Activated T-helper 1 cell treated with anti-CD3 and anti-CD28 coated beads, Interleukin-12 subunit alpha, Interleukin-12 subunit beta, Interleukin-2, Interleukin-4 antibody, amounts not matched to agents 30 ng/mL and 10 ng/mL and 1 ng/mL, durations not matched to agents 14 hours and 24 hours and 36 hours (primary cell): ENCODE results near the gene P2RX5. TPM values are rescaled to one million over a fixed set of nuclear protein-coding genes. Genes with fewer than 3 reads are reported as not detected.
A peak's percentile ranks its signal among the peaks of the same experiment; 100 is the strongest.
"Not testable (repeated sequence)": the region's sequence is repeated elsewhere in the genome, so short reads cannot be mapped to it uniquely, and the experiment has no call there.

Source experiments
- DNase-seq: peaks from one replicate; pipeline ENCODE4 v3.0.0; 2021; ENCODE audit warnings: low spot score
- H3K27ac Mint-ChIP-seq: one replicate; pipeline ENCODE4 v1.8.0; 2021; ENCODE audit warnings: mild to moderate bottlenecking, mixed read lengths
- H3K27me3 Mint-ChIP-seq: one replicate; pipeline ENCODE4 v1.8.0; 2022; ENCODE audit warnings: mild to moderate bottlenecking, moderate library complexity, mixed read lengths; ENCODE audit not compliant: insufficient read depth
- H3K36me3 Mint-ChIP-seq: one replicate; pipeline ENCODE4 v1.8.0; 2021; ENCODE audit warnings: low read depth, mixed read lengths
- H3K4me1 Mint-ChIP-seq: one replicate; pipeline ENCODE4 v1.8.0; 2021; ENCODE audit warnings: low read depth, mixed read lengths
- H3K4me3 Mint-ChIP-seq: one replicate; pipeline ENCODE4 v1.8.0; 2021; ENCODE audit warnings: mild to moderate bottlenecking, moderate library complexity, mixed read lengths
- H3K9me3 Mint-ChIP-seq: one replicate; pipeline ENCODE4 v1.8.0; 2021; ENCODE audit warnings: mixed read lengths
- intact Hi-C: fragments of 100-400 bp; cut with micrococcal nuclease; formaldehyde crosslinking; loops from one replicate; pipeline ENCODE4 v1.15.1; 2024
- total RNA-seq: library from RNA; stranded (reverse); gene quantifications from 2 replicates; pipeline ENCODE4 v1.2.3, GENCODE V29; 2022

P2RX5 gene, protein sequence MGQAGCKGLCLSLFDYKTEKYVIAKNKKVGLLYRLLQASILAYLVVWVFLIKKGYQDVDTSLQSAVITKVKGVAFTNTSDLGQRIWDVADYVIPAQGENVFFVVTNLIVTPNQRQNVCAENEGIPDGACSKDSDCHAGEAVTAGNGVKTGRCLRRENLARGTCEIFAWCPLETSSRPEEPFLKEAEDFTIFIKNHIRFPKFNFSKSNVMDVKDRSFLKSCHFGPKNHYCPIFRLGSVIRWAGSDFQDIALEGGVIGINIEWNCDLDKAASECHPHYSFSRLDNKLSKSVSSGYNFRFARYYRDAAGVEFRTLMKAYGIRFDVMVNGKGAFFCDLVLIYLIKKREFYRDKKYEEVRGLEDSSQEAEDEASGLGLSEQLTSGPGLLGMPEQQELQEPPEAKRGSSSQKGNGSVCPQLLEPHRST
- 133 and 143 TPM in 2 replicates for total RNA-seq

GRCh38 chr17:3695723-3696411 lies at the start of gene P2RX5:
P2RX5 (minus strand) TSS chr17:3696155; CDS start chr17:3696005, 150 bp downstream.
- peaks cover 21% of the 10 kb centered on the region for H3K36me3 Mint-ChIP-seq
- H3K9me3 Mint-ChIP-seq: peaks cover 4% of the 10 kb centered on the region
- intact Hi-C loops: loop anchor here (1.0 to 2.0 kb wide), 3 partner anchors 15 to 27 kb away; partner anchors contain the start of genes EMC6, HASPIN and TAX1BP3
- no peaks in the 10 kb centered on the region for H3K27me3 Mint-ChIP-seq
- H3K4me3 Mint-ChIP-seq: peak within 1 kb of the TSS; percentile 98
- peaks cover 40% of the 10 kb centered on the region for H3K4me1 Mint-ChIP-seq
- H3K27ac Mint-ChIP-seq: peak within 1 kb of the TSS; percentile 93
- peak; percentile 49 for DNase-seq

- Mint-ChIP-seq H3K27ac (no peak overlapping the region), H3K4me3 (no peak overlapping the region), H3K4me1 (peaks cover 29% of the 10 kb centered on the region), H3K27me3 (peaks cover 7% of the 10 kb centered on the region), H3K36me3 (no peaks in the 10 kb centered on the region), H3K9me3 (no peaks in the 10 kb centered on the region)
- DNase-seq: no peak
- intact Hi-C loops: no loop called here
These were observed 49.1 kb upstream of the P2RX5 start for GRCh38 chr17:3745071-3745470.

DNA sequence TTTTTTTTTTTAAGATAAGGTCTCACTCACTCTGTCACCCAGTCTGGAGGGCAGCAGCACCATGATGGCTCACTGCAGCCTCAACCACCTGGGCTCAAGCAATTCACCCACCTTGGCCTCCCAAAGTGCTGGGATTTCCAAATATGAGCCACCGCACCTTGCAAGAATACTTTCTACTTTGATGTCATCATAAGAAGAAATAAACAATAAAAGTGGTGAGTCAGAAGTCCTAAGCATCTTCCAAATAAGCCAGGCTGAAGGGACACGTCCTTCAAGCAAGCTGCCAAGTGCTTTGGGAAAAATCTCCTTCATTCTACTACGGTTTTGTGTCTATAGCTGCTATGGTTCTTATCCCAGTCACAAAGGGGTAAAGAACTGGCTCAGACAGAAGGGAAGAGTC lies 48.1 kb upstream of the P2RX5 start:
- Mint-ChIP-seq H3K27ac (no peak overlapping the region), H3K9me3 (no peaks in the 10 kb centered on the region), H3K4me3 (no peak overlapping the region), H3K36me3 (no peaks in the 10 kb centered on the region), H3K4me1 (peaks cover 33% of the 10 kb centered on the region), H3K27me3 (peaks cover 7% of the 10 kb centered on the region)
- no peak for DNase-seq
- intact Hi-C loops: no loop called here

DNA sequence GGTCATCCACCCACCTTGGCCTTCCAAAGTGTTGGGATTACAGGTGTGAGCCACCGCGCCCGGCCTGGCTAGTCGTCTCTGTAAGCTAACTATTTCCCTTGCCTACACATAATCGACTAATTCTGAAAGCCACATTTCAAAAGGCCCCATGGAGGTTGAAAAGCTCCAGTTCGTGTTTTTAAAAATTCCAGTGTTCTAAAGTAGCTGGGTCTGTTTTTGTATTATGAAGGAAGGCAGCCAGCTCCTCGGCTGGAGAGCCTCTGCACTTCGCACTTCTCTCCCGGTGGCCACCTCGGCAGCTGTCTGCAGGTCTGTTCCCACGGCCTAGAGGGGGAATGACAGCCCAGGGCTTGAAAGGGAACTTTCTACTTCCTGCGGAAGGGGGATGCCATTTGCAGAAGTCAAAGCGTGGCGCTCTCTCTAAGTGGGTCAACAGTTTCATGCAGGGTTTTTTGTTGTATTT lies 44.7 kb upstream of the P2RX5 start:
- peak overlapping the region; percentile 69 for H3K4me3 Mint-ChIP-seq
- peak overlapping the region; percentile 82 for H3K27ac Mint-ChIP-seq
- peaks cover 3% of the 10 kb centered on the region for H3K27me3 Mint-ChIP-seq
- no peaks in the 10 kb centered on the region for H3K9me3 Mint-ChIP-seq
- peaks cover 50% of the 10 kb centered on the region for H3K4me1 Mint-ChIP-seq
- DNase-seq: no peak
- H3K36me3 Mint-ChIP-seq: no peaks in the 10 kb centered on the region
- intact Hi-C loops: no loop called here

DNA sequence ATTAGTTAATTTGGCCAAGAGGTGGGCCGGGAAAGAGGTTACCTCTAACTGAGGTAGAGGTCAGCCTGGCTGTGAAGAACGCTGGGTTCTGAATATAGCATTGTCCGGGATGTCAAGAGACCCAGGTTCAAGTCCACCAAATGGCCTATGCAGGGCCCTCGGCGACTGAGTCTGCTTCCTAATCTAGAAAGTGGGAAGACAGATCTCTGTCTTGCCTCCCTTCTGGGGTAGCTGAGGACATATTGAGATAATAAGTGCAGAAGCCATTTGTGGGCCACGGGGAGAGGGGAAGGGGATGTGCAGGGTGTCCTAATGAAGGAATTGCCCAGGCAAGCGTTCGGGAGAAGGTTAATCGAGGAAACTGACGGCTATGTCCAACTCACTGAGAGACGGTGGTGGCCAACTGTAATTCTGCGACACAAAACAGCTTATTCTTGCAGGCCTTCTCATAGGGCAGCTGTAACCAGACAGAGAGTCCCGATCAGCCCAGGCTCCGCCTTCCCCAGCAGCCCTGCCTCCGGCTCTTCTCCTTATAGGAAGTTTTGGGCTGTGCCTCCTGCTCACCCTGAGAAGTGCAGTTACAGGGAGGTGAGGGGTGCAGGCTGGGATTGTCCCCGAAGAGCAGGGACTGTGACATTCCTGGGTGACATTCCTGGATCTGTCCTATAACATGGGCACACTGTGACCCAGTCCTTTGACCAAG lies 43.6 kb upstream of the P2RX5 start:
- peaks cover 2% of the 10 kb centered on the region for H3K27me3 Mint-ChIP-seq
- no peaks in the 10 kb centered on the region for H3K9me3 Mint-ChIP-seq
- peaks cover 50% of the 10 kb centered on the region for H3K4me1 Mint-ChIP-seq
- H3K27ac Mint-ChIP-seq: peak overlapping the region; percentile 70
- intact Hi-C loops: no loop called here
- no peak for DNase-seq
- no peaks in the 10 kb centered on the region for H3K36me3 Mint-ChIP-seq
- H3K4me3 Mint-ChIP-seq: peak overlapping the region; percentile 21

GRCh38 chr17:3738562-3739295 lies 42.8 kb upstream of the P2RX5 start:
- H3K27ac Mint-ChIP-seq: peak overlapping the region; percentile 67
- peaks cover 50% of the 10 kb centered on the region for H3K4me1 Mint-ChIP-seq
- peaks cover 2% of the 10 kb centered on the region for H3K27me3 Mint-ChIP-seq
- peak; percentile 49 for DNase-seq
- intact Hi-C loops: loop anchor here (1.0 kb wide), 1 partner anchor 53 kb away; no protein-coding TSS in a partner anchor
- no peaks in the 10 kb centered on the region for H3K36me3 Mint-ChIP-seq
- H3K9me3 Mint-ChIP-seq: no peaks in the 10 kb centered on the region
- peak overlapping the region; percentile 21 for H3K4me3 Mint-ChIP-seq

GRCh38 chr17:3735515-3735914 lies 39.6 kb upstream of the P2RX5 start:
- intact Hi-C loops: no loop called here
- no peaks in the 10 kb centered on the region for H3K36me3 Mint-ChIP-seq
- no peak for DNase-seq
- H3K27me3 Mint-ChIP-seq: no peaks in the 10 kb centered on the region
- no peak overlapping the region for H3K27ac Mint-ChIP-seq
- H3K4me1 Mint-ChIP-seq: peaks cover 44% of the 10 kb centered on the region
- no peak overlapping the region for H3K4me3 Mint-ChIP-seq
- no peaks in the 10 kb centered on the region for H3K9me3 Mint-ChIP-seq

DNA sequence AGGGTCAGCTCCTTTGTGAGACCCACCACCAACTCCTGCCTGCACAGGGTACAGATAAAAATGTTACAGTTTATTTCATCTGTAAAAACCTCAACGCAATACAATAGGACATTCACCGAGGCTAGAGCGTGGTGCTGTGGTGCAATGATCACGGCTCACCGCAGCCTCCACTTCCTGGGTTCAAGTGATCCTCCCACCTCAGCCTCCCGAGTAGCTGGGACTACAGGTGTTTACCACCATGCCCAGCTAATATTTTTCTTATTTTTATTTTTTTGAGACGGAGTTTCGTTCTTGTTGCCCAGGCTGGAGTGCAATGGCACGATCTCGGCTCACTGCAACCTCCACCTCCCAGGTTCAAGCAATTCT lies 38.9 kb upstream of the P2RX5 start:
- H3K9me3 Mint-ChIP-seq, DNase-seq, H3K27ac Mint-ChIP-seq, H3K27me3 Mint-ChIP-seq, intact Hi-C loops, H3K4me3 Mint-ChIP-seq, H3K36me3 Mint-ChIP-seq: not testable (repeated sequence)
- H3K4me1 Mint-ChIP-seq: peaks cover 40% of the 10 kb centered on the region

- H3K27ac Mint-ChIP-seq: no peak overlapping the region
- no peaks in the 10 kb centered on the region for H3K9me3 Mint-ChIP-seq
- H3K4me1 Mint-ChIP-seq: peaks cover 19% of the 10 kb centered on the region
- intact Hi-C loops: no loop called here
- H3K27me3 Mint-ChIP-seq: no peaks in the 10 kb centered on the region
- H3K4me3 Mint-ChIP-seq: no peak overlapping the region
- H3K36me3 Mint-ChIP-seq: peaks cover 10% of the 10 kb centered on the region
- no peak for DNase-seq
These were observed 36.3 kb upstream of the P2RX5 start for GRCh38 chr17:3732210-3732621.

GRCh38 chr17:3730881-3731429 lies 35.0 kb upstream of the P2RX5 start:
- intact Hi-C loops: no loop called here
- Mint-ChIP-seq H3K27ac (no peak overlapping the region), H3K27me3 (no peaks in the 10 kb centered on the region), H3K4me3 (no peak overlapping the region), H3K4me1 (peaks cover 23% of the 10 kb centered on the region), H3K36me3 (peaks cover 16% of the 10 kb centered on the region), H3K9me3 (no peaks in the 10 kb centered on the region)
- DNase-seq: no peak

- DNase-seq: no peak
- peaks cover 34% of the 10 kb centered on the region for H3K4me1 Mint-ChIP-seq
- intact Hi-C loops: no loop called here
- peaks cover 27% of the 10 kb centered on the region for H3K36me3 Mint-ChIP-seq
- no peaks in the 10 kb centered on the region for H3K27me3 Mint-ChIP-seq
- H3K27ac Mint-ChIP-seq: no peak overlapping the region
- no peaks in the 10 kb centered on the region for H3K9me3 Mint-ChIP-seq
- H3K4me3 Mint-ChIP-seq: no peak overlapping the region
These were observed 33.9 kb upstream of the P2RX5 start for GRCh38 chr17:3729881-3730280.

GRCh38 chr17:3728099-3728498 lies 32.1 kb upstream of the P2RX5 start:
- Mint-ChIP-seq H3K36me3 (peaks cover 34% of the 10 kb centered on the region), H3K4me1 (peaks cover 40% of the 10 kb centered on the region)
- H3K9me3 Mint-ChIP-seq, H3K4me3 Mint-ChIP-seq, DNase-seq, H3K27ac Mint-ChIP-seq, H3K27me3 Mint-ChIP-seq, intact Hi-C loops: not testable (repeated sequence)
